ENCODE results near the gene TMED8. TPM values are rescaled to one million over a fixed set of nuclear protein-coding genes. Genes with fewer than 3 reads are reported as not detected.

TMED8 gene
- total RNA-seq, 1 experiment from 2014 or later, result 14.2 TPM

DNA sequence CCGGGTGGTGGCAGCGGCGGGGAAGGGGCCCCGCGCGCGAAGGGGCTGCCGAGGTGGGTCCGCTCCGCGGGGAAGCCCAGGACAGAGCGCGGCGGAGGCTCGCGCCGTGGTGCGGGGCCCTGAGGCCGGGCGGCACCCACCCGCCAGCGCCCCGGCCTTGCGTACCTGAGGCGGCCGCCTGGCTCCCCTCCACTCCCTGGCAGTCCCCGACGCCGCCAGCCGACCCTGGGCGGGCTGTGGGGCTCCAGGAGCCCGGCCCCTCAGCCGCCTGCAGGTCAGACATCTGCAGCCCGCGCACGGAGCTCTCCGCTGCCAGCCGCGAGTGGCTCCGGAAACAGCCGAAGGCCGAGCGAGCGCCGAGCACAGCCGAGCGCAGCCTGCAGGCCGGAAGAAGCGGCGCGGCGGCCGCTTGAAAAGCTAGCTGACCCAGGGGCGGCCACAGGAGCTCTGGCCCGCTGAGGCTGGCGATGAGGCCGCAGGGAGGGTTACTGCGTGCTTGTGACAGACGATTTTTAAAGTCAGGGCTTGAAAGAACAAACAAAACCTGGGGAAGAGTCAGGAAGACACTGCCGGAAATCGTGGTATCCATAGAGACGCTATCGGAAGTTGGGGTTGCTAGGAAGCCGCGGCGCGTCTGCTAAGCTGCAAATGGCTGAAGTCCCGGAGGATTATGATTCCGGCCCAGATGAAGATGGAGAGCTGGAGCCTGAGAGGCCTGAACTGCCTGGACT is at the start of gene TMED8, which contains the start of gene SAMD15 (continued):
- TF ChIP-seq HMGA2 (CRISPR knock-in tag; IDR thresholded peaks at IDR 0.05) (no peak), TCF7 (CRISPR knock-in tag; IDR thresholded peaks at IDR 0.05; ENCODE audit: low read depth) (no peak), ZNF263 (CRISPR knock-in tag; IDR thresholded peaks at IDR 0.05; ENCODE audit: low read depth) (no peak), ZNF121 (CRISPR knock-in tag; IDR thresholded peaks at IDR 0.05) (no peak), FOXP1 (CRISPR knock-in tag; IDR thresholded peaks at IDR 0.05; ENCODE audit: borderline replicate concordance) (peak; percentile 14; the same call in 1 of the 2 replicates), NFYB (CRISPR knock-in tag; conservative IDR thresholded peaks at IDR 0.05; ENCODE audit: low read depth) (no peak), SOX15 (CRISPR knock-in tag; IDR thresholded peaks at IDR 0.05) (no peak), SMAD3 (CRISPR knock-in tag; IDR thresholded peaks at IDR 0.05; ENCODE audit: borderline replicate concordance) (no peak), RELA (CRISPR knock-in tag; IDR thresholded peaks at IDR 0.05; ENCODE audit: borderline replicate concordance) (no peak), ZNF138 (CRISPR knock-in tag; conservative IDR thresholded peaks at IDR 0.05) (no peak), NR3C1 (CRISPR knock-in tag; conservative IDR thresholded peaks at IDR 0.05; ENCODE audit: low read depth) (no peak), PRRX2 (CRISPR knock-in tag; IDR thresholded peaks at IDR 0.05) (no peak), ELF4 (CRISPR knock-in tag; IDR thresholded peaks at IDR 0.05; ENCODE audit: low read depth) (no peak), JUN (CRISPR knock-in tag; IDR thresholded peaks at IDR 0.05) (0 out of 2 replicates have a peak, but pooled peaks have one; percentile 59)
- TF ChIP-seq, protein P1, sequence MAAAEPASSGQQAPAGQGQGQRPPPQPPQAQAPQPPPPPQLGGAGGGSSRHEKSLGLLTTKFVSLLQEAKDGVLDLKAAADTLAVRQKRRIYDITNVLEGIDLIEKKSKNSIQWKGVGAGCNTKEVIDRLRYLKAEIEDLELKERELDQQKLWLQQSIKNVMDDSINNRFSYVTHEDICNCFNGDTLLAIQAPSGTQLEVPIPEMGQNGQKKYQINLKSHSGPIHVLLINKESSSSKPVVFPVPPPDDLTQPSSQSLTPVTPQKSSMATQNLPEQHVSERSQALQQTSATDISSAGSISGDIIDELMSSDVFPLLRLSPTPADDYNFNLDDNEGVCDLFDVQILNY (CRISPR knock-in tag; IDR thresholded peaks at IDR 0.05), result peak; percentile 27; the same call in 1 of the 2 replicates
- TF ChIP-seq, protein P2, sequence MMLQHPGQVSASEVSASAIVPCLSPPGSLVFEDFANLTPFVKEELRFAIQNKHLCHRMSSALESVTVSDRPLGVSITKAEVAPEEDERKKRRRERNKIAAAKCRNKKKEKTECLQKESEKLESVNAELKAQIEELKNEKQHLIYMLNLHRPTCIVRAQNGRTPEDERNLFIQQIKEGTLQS (CRISPR knock-in tag; conservative IDR thresholded peaks at IDR 0.05), result no peak
- TF ChIP-seq, protein P3, sequence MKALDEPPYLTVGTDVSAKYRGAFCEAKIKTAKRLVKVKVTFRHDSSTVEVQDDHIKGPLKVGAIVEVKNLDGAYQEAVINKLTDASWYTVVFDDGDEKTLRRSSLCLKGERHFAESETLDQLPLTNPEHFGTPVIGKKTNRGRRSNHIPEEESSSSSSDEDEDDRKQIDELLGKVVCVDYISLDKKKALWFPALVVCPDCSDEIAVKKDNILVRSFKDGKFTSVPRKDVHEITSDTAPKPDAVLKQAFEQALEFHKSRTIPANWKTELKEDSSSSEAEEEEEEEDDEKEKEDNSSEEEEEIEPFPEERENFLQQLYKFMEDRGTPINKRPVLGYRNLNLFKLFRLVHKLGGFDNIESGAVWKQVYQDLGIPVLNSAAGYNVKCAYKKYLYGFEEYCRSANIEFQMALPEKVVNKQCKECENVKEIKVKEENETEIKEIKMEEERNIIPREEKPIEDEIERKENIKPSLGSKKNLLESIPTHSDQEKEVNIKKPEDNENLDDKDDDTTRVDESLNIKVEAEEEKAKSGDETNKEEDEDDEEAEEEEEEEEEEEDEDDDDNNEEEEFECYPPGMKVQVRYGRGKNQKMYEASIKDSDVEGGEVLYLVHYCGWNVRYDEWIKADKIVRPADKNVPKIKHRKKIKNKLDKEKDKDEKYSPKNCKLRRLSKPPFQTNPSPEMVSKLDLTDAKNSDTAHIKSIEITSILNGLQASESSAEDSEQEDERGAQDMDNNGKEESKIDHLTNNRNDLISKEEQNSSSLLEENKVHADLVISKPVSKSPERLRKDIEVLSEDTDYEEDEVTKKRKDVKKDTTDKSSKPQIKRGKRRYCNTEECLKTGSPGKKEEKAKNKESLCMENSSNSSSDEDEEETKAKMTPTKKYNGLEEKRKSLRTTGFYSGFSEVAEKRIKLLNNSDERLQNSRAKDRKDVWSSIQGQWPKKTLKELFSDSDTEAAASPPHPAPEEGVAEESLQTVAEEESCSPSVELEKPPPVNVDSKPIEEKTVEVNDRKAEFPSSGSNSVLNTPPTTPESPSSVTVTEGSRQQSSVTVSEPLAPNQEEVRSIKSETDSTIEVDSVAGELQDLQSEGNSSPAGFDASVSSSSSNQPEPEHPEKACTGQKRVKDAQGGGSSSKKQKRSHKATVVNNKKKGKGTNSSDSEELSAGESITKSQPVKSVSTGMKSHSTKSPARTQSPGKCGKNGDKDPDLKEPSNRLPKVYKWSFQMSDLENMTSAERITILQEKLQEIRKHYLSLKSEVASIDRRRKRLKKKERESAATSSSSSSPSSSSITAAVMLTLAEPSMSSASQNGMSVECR (CRISPR knock-in tag; IDR thresholded peaks at IDR 0.05; ENCODE audit: borderline replicate concordance), result peak; percentile 84; the same call in 1 of the 2 replicates
- TF ChIP-seq, protein P4, sequence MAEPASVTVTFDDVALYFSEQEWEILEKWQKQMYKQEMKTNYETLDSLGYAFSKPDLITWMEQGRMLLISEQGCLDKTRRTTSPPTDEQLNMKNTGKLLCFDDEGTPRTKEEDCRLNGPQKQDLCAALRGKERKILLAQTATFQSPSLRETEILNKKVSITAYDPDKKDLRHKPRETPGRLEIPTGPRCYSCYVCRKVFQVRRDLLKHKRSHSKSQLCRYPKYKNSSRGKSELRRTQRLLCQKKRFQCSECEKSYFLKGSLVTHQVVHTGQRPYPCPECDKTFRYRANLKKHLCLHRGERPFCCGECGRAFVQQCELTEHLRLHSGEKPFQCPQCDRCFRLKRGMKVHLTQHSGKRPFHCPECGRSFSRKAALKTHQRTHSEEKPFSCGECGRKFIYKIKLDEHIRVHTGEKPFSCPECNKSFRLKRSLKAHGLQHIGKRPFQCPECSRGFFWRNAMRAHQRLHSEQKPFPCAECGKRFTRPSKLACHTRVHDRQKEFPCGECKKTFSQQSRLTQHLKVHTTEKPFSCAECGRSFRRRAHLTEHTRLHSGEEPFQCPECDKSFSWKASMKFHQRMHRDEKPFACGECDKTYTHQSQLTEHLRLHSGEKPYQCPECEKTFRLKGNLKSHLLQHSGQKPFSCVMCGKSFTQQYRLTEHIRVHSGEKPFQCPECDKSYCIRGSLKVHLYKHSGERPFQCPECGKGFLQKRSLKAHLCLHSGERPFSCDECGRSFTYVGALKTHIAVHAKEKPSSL (CRISPR knock-in tag; conservative IDR thresholded peaks at IDR 0.05), result no peak
- TF ChIP-seq, protein P5, sequence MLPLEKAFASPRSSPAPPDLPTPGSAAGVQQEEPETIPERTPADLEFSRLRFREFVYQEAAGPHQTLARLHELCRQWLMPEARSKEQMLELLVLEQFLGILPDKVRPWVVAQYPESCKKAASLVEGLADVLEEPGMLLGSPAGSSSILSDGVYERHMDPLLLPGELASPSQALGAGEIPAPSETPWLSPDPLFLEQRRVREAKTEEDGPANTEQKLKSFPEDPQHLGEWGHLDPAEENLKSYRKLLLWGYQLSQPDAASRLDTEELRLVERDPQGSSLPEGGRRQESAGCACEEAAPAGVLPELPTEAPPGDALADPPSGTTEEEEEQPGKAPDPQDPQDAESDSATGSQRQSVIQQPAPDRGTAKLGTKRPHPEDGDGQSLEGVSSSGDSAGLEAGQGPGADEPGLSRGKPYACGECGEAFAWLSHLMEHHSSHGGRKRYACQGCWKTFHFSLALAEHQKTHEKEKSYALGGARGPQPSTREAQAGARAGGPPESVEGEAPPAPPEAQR (CRISPR knock-in tag; IDR thresholded peaks at IDR 0.05), result no peak
- TF ChIP-seq, protein P6, sequence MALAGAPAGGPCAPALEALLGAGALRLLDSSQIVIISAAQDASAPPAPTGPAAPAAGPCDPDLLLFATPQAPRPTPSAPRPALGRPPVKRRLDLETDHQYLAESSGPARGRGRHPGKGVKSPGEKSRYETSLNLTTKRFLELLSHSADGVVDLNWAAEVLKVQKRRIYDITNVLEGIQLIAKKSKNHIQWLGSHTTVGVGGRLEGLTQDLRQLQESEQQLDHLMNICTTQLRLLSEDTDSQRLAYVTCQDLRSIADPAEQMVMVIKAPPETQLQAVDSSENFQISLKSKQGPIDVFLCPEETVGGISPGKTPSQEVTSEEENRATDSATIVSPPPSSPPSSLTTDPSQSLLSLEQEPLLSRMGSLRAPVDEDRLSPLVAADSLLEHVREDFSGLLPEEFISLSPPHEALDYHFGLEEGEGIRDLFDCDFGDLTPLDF (CRISPR knock-in tag; IDR thresholded peaks at IDR 0.05), result no peak
- TF ChIP-seq, protein P7, sequence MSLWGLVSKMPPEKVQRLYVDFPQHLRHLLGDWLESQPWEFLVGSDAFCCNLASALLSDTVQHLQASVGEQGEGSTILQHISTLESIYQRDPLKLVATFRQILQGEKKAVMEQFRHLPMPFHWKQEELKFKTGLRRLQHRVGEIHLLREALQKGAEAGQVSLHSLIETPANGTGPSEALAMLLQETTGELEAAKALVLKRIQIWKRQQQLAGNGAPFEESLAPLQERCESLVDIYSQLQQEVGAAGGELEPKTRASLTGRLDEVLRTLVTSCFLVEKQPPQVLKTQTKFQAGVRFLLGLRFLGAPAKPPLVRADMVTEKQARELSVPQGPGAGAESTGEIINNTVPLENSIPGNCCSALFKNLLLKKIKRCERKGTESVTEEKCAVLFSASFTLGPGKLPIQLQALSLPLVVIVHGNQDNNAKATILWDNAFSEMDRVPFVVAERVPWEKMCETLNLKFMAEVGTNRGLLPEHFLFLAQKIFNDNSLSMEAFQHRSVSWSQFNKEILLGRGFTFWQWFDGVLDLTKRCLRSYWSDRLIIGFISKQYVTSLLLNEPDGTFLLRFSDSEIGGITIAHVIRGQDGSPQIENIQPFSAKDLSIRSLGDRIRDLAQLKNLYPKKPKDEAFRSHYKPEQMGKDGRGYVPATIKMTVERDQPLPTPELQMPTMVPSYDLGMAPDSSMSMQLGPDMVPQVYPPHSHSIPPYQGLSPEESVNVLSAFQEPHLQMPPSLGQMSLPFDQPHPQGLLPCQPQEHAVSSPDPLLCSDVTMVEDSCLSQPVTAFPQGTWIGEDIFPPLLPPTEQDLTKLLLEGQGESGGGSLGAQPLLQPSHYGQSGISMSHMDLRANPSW (CRISPR knock-in tag; conservative IDR thresholded peaks at IDR 0.05; ENCODE audit: low read depth), result no peak
- TF ChIP-seq, protein P8, sequence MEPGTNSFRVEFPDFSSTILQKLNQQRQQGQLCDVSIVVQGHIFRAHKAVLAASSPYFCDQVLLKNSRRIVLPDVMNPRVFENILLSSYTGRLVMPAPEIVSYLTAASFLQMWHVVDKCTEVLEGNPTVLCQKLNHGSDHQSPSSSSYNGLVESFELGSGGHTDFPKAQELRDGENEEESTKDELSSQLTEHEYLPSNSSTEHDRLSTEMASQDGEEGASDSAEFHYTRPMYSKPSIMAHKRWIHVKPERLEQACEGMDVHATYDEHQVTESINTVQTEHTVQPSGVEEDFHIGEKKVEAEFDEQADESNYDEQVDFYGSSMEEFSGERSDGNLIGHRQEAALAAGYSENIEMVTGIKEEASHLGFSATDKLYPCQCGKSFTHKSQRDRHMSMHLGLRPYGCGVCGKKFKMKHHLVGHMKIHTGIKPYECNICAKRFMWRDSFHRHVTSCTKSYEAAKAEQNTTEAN (CRISPR knock-in tag; IDR thresholded peaks at IDR 0.05), result no peak

All from WTC11 (cell line).